Activated T-cell treated with anti-CD3 and anti-CD28 coated beads, Interleukin-2, amount 50 U/mL, for 1 hour (primary cell): ENCODE results near the gene MACROD2.

Experiments
- DNase-seq: peaks from one replicate; pipeline ENCODE4 v3.0.0-alpha.2; 2020

MACROD2 gene

GRCh38 chr20:15623215-15623614, 1627.9 kb downstream of the MACROD2 start:
- no peak for DNase-seq

GRCh38 chr20:15625981-15626380, 1630.7 kb downstream of the MACROD2 start:
- no peak for DNase-seq

- DNase-seq: no peak
These were observed 1631.8 kb downstream of the MACROD2 start for GRCh38 chr20:15627089-15627488.

GRCh38 chr20:15627501-15627903, 1632.2 kb downstream of the MACROD2 start:
- DNase-seq: no peak

GRCh38 chr20:15628851-15629353, 1633.6 kb downstream of the MACROD2 start:
- DNase-seq: no peak

GRCh38 chr20:15630360-15630759, 1635.0 kb downstream of the MACROD2 start:
- DNase-seq: no peak

GRCh38 chr20:15632680-15633079, 1637.4 kb downstream of the MACROD2 start:
- DNase-seq: no peak

- DNase-seq: no peak
These were observed 1638.8 kb downstream of the MACROD2 start for GRCh38 chr20:15634102-15634501.

- DNase-seq: no peak
These were observed 1642.2 kb downstream of the MACROD2 start for GRCh38 chr20:15637546-15637945.

GRCh38 chr20:15637950-15638754, 1642.8 kb downstream of the MACROD2 start:
- no peak for DNase-seq

GRCh38 chr20:15638816-15639215, 1643.5 kb downstream of the MACROD2 start:
- no peak for DNase-seq

- DNase-seq: no peak
These were observed 1644.5 kb downstream of the MACROD2 start for GRCh38 chr20:15639839-15640238.

GRCh38 chr20:15642109-15642508, 1646.8 kb downstream of the MACROD2 start:
- no peak for DNase-seq

GRCh38 chr20:15642676-15643075, 1647.4 kb downstream of the MACROD2 start:
- DNase-seq: no peak

GRCh38 chr20:15643713-15644112, 1648.4 kb downstream of the MACROD2 start:
- no peak for DNase-seq

GRCh38 chr20:15645816-15646215, 1650.5 kb downstream of the MACROD2 start:
- DNase-seq: no peak

- DNase-seq: no peak
These were observed 1658.3 kb downstream of the MACROD2 start for GRCh38 chr20:15653396-15654207.

- DNase-seq: no peak
These were observed 1658.9 kb downstream of the MACROD2 start for GRCh38 chr20:15654208-15654649.

GRCh38 chr20:15655295-15655874, 1660.1 kb downstream of the MACROD2 start:
- DNase-seq: no peak

GRCh38 chr20:15656124-15656523, 1660.8 kb downstream of the MACROD2 start:
- DNase-seq: no peak

GRCh38 chr20:15658295-15658694, 1663.0 kb downstream of the MACROD2 start:
- DNase-seq: no peak

- DNase-seq: no peak
These were observed 1677.9 kb downstream of the MACROD2 start for GRCh38 chr20:15673206-15673605.
